Ovary (tissue), 9 donors: ENCODE data around the gene ST6GALNAC2. TPM values are rescaled to one million over a fixed set of nuclear protein-coding genes. Genes with fewer than 3 reads are reported as not detected.
A peak's percentile ranks its signal among the peaks of the same experiment; 100 is the strongest.

Source experiments
- DNase-seq, 5 donors: peaks; one replicate each; pipeline ENCODE4 v3.0.0-alpha.2; 2019 to 2020
- H3K27ac ChIP-seq, 2 donors: fragments of 200-600 bp; one replicate each; pipeline versions ENCODE4 v1.5.1 to v1.8.0; 2019 to 2022
- H3K27me3 ChIP-seq: fragments of 200-600 bp; one replicate; pipeline ENCODE4 v1.8.0; 2022
- H3K36me3 ChIP-seq: fragments of 200-600 bp; sonication (generic); one replicate; pipeline ENCODE4 v1.5.1; 2019
- H3K4me1 ChIP-seq: one replicate; pipeline ENCODE4 v1.8.1; 2013; ENCODE audit warnings: mild to moderate bottlenecking, moderate library complexity; ENCODE audit not compliant: insufficient read depth
- H3K4me3 ChIP-seq: fragments of 200-600 bp; sonication (generic); one replicate; pipeline ENCODE4 v1.5.1; 2017
- H3K9me3 ChIP-seq, 2 donors: fragments of 200-600 bp in 1 of 2; sonication (generic) in 1 of 2; one replicate each; pipeline versions ENCODE4 v1.5.1 to v1.8.1; 2013 to 2019; ENCODE audit warnings: mild to moderate bottlenecking in 1 of 2, moderate library complexity in 1 of 2
- CTCF ChIP-seq, 3 donors: fragments of 450-650 bp in 2 of 3; fragments of 200-600 bp in 1 of 3; IDR thresholded peaks; one replicate each; pipeline versions ENCODE4 v1.5.1 to v1.8.0; 2016 to 2022; ENCODE audit warnings: antibody characterized with exemption in 3 of 3, mild to moderate bottlenecking in 1 of 3
- EP300 ChIP-seq: sonication (generic); formaldehyde crosslinking; IDR thresholded peaks from one replicate; pipeline ENCODE4 v1.6.1; 2017; ENCODE audit warnings: antibody characterized with exemption
- POLR2A ChIP-seq: fragments of 450-650 bp; IDR thresholded peaks from one replicate; pipeline ENCODE4 v1.6.1; 2017; ENCODE audit warnings: antibody characterized with exemption, mild to moderate bottlenecking, moderate library complexity
- WGBS, 3 donors: extraction: QIAGEN DNeasy Blood & Tissue Kit in 1 of 3; methylation state at CpG; one replicate each; pipeline versions ENCODE4 v1.1.5 to v1.1.7; 2013 to 2017; 5-methylcytosine and 5-hydroxymethylcytosine counted together
- intact Hi-C, 4 donors: fragments of 100-400 bp; cut with DNase I; formaldehyde crosslinking; loops; one replicate each; pipeline versions ENCODE4 v1.11.0 to v1.15.1; 2022 to 2023
- polyA plus RNA-seq, 2 donors: library from polyadenylated mRNA; stranded (reverse); fragments of 200-250 nt in 1 of 2; fragments of 350-450 nt in 1 of 2; fragmentation: Illumina TruSeq in 1 of 2; extraction: RNeasy Lipid Tissue Mini Kit (QIAGEN cat#74804) in 1 of 2; gene quantifications; one replicate each; pipeline ENCODE4 v1.2.3, GENCODE V29; 2013 to 2014
- total RNA-seq, 7 donors: library from RNA; depleted of rRNA in 2 of 7; stranded (reverse); fragments of >200 nt in 2 of 7; fragmentation: NEBNext Ultra II Directional in 3 of 7; extraction: Animal tissue kit (Norgen Biotek cat#: 25700) in 3 of 7; gene quantifications; one replicate each; pipeline versions ENCODE4 v1.1.0 to v1.2.4, GENCODE V29; 2016 to 2023
- donor health status: DM: no; HTN: no; CAD: no; lungs with moderate emphysema.
- donor health status: DM: no; HTN: no; CAD: no.
- donor health status: Bipolar disorder and iron deficiency.
- donor health status: DM: yes; HTN: yes; CAD: no.
- donor health status: DM: no; HTN: no; CAD: no.
- donor health status: DM: yes; HTN: yes; CAD: no.

ST6GALNAC2 gene
- total and polyA plus RNA-seq, 9 donors, result 1.4 to 61.6 (median 4.9) TPM

- Histone ChIP-seq H3K4me3 (no peak overlapping the region), H3K27me3 (no peaks in the 10 kb centered on the region), H3K27ac (no peak overlapping the region), H3K4me1 (no peaks in the 10 kb centered on the region), H3K36me3 (no peaks in the 10 kb centered on the region), H3K9me3 (no peaks in the 10 kb centered on the region)
- 76 to 81% (median 81%) methylated on average over 3 of the region's 3 CpGs for WGBS, 3 donors
- TF ChIP-seq POLR2A, result no peak
- TF ChIP-seq EP300, result no peak
- no peak for TF ChIP-seq CTCF (IDR thresholded peaks at IDR 0.05)
- DNase-seq, result no peak
- intact Hi-C loops, result no loop called here
Observed at GRCh38 chr17:76594690-76595089, 9.0 kb upstream of the ST6GALNAC2 start.

GRCh38 chr17:76593959-76594358, 8.3 kb upstream of the ST6GALNAC2 start:
- DNase-seq, result no peak
- WGBS, 3 donors, result 72 to 81% (median 80%) methylated on average over 4 of the region's 4 CpGs
- H3K27me3 ChIP-seq, result no peaks in the 10 kb centered on the region

GRCh38 chr17:76593384-76593826, 7.7 kb upstream of the ST6GALNAC2 start:
- Histone ChIP-seq H3K4me3 (no peak overlapping the region), H3K36me3 (no peaks in the 10 kb centered on the region), H3K4me1 (no peaks in the 10 kb centered on the region), H3K27ac (no peak overlapping the region), H3K27me3 (no peaks in the 10 kb centered on the region), H3K9me3 (no peaks in the 10 kb centered on the region)
- no peak for TF ChIP-seq EP300
- TF ChIP-seq POLR2A, result no peak
- TF ChIP-seq CTCF (IDR thresholded peaks at IDR 0.05), result no peak
- WGBS, 3 donors, result 53 to 64% (median 55%) methylated on average over 8 of the region's 8 CpGs
- DNase-seq, result no peak
- intact Hi-C loops, result no loop called here

More at GRCh38 chr17:76593959-76594358, 8.3 kb upstream of the ST6GALNAC2 start:
- Histone ChIP-seq H3K36me3 (no peaks in the 10 kb centered on the region), H3K4me1 (no peaks in the 10 kb centered on the region), H3K4me3 (no peak overlapping the region), H3K27ac (no peak overlapping the region), H3K9me3 (no peaks in the 10 kb centered on the region)
- intact Hi-C loops, result no loop called here
- TF ChIP-seq EP300 (no peak), CTCF (IDR thresholded peaks at IDR 0.05) (no peak), POLR2A (no peak)

- intact Hi-C loops, result no loop called here
- H3K27me3 ChIP-seq, result no peaks in the 10 kb centered on the region
- TF ChIP-seq EP300 (no peak), CTCF (IDR thresholded peaks at IDR 0.05) (no peak), POLR2A (no peak)
- no peak overlapping the region for H3K27ac ChIP-seq
- peak in 2 of 5 donors; percentile 14 to 51 for DNase-seq
- H3K36me3 ChIP-seq, result no peaks in the 10 kb centered on the region
- no peak overlapping the region for H3K4me3 ChIP-seq
- H3K9me3 ChIP-seq, result no peaks in the 10 kb centered on the region
- peaks cover 7% of the 10 kb centered on the region for H3K4me1 ChIP-seq
Observed at GRCh38 chr17:76588182-76588581, 2.5 kb upstream of the ST6GALNAC2 start.
